Measurements from ENCODE around the gene STUB1.

GRCh38 chr16:675884-676564 lies 4.2 kb upstream of the STUB1 start:
- TF ChIP-seq LEF1 (IDR thresholded peaks at IDR 0.05; ENCODE audit: borderline replicate concordance) (no peak), SUZ12 (IDR thresholded peaks at IDR 0.05) (no peak), CTBP1 (IDR thresholded peaks at IDR 0.05; ENCODE audit: borderline replicate concordance) (no peak), FOXK2 (IDR thresholded peaks at IDR 0.05) (no peak), SP1 (IDR thresholded peaks at IDR 0.05) (no peak), TARDBP (IDR thresholded peaks at IDR 0.05) (no peak), FOXM1 (IDR thresholded peaks at IDR 0.05; ENCODE audit: borderline replicate concordance) (no peak), ARNT (IDR thresholded peaks at IDR 0.05) (no peak), PKNOX1 (IDR thresholded peaks at IDR 0.05) (no peak), BHLHE40 (IDR thresholded peaks at IDR 0.05; ENCODE audit: borderline replicate concordance) (no peak), NFRKB (IDR thresholded peaks at IDR 0.05) (no peak)

Measured in HEK293T (cell line).